Ovary (tissue), 9 donors: ENCODE measurements around the gene TET3. TPM values are rescaled to one million over a fixed set of nuclear protein-coding genes. Genes with fewer than 3 reads are reported as not detected.

ENCODE experiments used
- DNase-seq, 5 donors: peaks; one replicate each; pipeline ENCODE4 v3.0.0-alpha.2; 2019 to 2020
- H3K27ac ChIP-seq, 2 donors: fragments of 200-600 bp; one replicate each; pipeline versions ENCODE4 v1.5.1 to v1.8.0; 2019 to 2022
- H3K27me3 ChIP-seq: fragments of 200-600 bp; one replicate; pipeline ENCODE4 v1.8.0; 2022
- H3K36me3 ChIP-seq: fragments of 200-600 bp; sonication (generic); one replicate; pipeline ENCODE4 v1.5.1; 2019
- H3K4me1 ChIP-seq: one replicate; pipeline ENCODE4 v1.8.1; 2013; ENCODE audit warnings: mild to moderate bottlenecking, moderate library complexity; ENCODE audit not compliant: insufficient read depth
- H3K4me3 ChIP-seq: fragments of 200-600 bp; sonication (generic); one replicate; pipeline ENCODE4 v1.5.1; 2017
- H3K9me3 ChIP-seq, 2 donors: fragments of 200-600 bp in 1 of 2; sonication (generic) in 1 of 2; one replicate each; pipeline versions ENCODE4 v1.5.1 to v1.8.1; 2013 to 2019; ENCODE audit warnings: mild to moderate bottlenecking in 1 of 2, moderate library complexity in 1 of 2
- EP300 ChIP-seq: sonication (generic); formaldehyde crosslinking; IDR thresholded peaks from one replicate; pipeline ENCODE4 v1.6.1; 2017; ENCODE audit warnings: antibody characterized with exemption
- POLR2A ChIP-seq: fragments of 450-650 bp; IDR thresholded peaks from one replicate; pipeline ENCODE4 v1.6.1; 2017; ENCODE audit warnings: antibody characterized with exemption, mild to moderate bottlenecking, moderate library complexity
- WGBS, 3 donors: extraction: QIAGEN DNeasy Blood & Tissue Kit in 1 of 3; methylation state at CpG; one replicate each; pipeline versions ENCODE4 v1.1.5 to v1.1.7; 2013 to 2017; 5-methylcytosine and 5-hydroxymethylcytosine counted together
- intact Hi-C, 4 donors: fragments of 100-400 bp; cut with DNase I; formaldehyde crosslinking; loops; one replicate each; pipeline versions ENCODE4 v1.11.0 to v1.15.1; 2022 to 2023
- polyA plus RNA-seq, 2 donors: library from polyadenylated mRNA; stranded (reverse); fragments of 200-250 nt in 1 of 2; fragments of 350-450 nt in 1 of 2; fragmentation: Illumina TruSeq in 1 of 2; extraction: RNeasy Lipid Tissue Mini Kit (QIAGEN cat#74804) in 1 of 2; gene quantifications; one replicate each; pipeline ENCODE4 v1.2.3, GENCODE V29; 2013 to 2014
- total RNA-seq, 7 donors: library from RNA; depleted of rRNA in 2 of 7; stranded (reverse); fragments of >200 nt in 2 of 7; fragmentation: NEBNext Ultra II Directional in 3 of 7; extraction: Animal tissue kit (Norgen Biotek cat#: 25700) in 3 of 7; gene quantifications; one replicate each; pipeline versions ENCODE4 v1.1.0 to v1.2.4, GENCODE V29; 2016 to 2023
- TF ChIP-seq, protein P1 (sequence below), 3 donors: fragments of 450-650 bp in 2 of 3; fragments of 200-600 bp in 1 of 3; IDR thresholded peaks; one replicate each; pipeline versions ENCODE4 v1.5.1 to v1.8.0; 2016 to 2022; ENCODE audit warnings: antibody characterized with exemption in 3 of 3, mild to moderate bottlenecking in 1 of 3
- donor health status: DM: no; HTN: no; CAD: no; lungs with moderate emphysema.
- donor health status: DM: no; HTN: no; CAD: no.
- donor health status: Bipolar disorder and iron deficiency.
- donor health status: DM: yes; HTN: yes; CAD: no.
- donor health status: DM: no; HTN: no; CAD: no.
- donor health status: DM: yes; HTN: yes; CAD: no.

Gene TET3
- total and polyA plus RNA-seq, 9 donors, result 2.6 to 13.5 (median 6.8) TPM

DNA sequence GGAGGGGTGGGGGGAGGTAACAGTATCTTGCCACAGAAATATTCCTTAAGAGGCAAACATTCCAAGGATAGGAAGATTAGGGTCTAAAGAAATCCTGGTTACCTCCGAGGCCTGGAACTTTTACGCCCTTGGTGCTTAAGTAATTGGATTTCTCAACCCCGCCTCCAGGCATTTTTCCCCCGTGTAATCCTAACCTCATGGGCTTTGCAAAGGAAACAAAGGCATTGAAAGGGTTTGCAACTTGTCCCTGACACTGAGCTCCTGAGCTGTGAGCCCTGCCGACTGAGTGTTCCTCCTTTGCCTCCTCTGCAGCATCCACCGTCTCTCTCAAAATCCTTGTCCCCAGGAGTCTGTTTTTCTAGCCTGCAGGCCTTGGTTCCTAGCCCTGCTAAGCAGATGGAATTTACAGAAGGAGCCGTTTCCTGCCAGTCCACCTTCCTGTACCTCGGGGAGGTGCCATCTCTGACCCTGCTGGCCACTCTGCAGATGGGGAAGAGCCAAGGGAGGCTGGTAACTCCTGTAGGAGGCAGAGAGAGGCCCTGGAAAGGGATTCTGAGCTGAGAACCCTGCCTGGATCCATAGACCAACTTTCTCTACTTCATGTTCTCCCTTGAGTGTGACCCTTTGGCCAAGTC lies 24.2 kb downstream of the TET3 start:
- Histone ChIP-seq H3K4me1 (peaks cover 39% of the 10 kb centered on the region), H3K4me3 (no peak overlapping the region), H3K27me3 (no peaks in the 10 kb centered on the region), H3K9me3 (no peaks in the 10 kb centered on the region), H3K27ac (no peak overlapping the region), H3K36me3 (no peaks in the 10 kb centered on the region)
- DNase-seq, result no peak
- WGBS, 3 donors, result 29 to 42% (median 41%) methylated on average over 8 of the region's 8 CpGs
- intact Hi-C loops, result loop anchor here in 1 of 4 donors (10.0 kb wide), 1 partner anchor 184 kb away; the partner anchor contains the start of gene STAMBP
- TF ChIP-seq, protein P1, sequence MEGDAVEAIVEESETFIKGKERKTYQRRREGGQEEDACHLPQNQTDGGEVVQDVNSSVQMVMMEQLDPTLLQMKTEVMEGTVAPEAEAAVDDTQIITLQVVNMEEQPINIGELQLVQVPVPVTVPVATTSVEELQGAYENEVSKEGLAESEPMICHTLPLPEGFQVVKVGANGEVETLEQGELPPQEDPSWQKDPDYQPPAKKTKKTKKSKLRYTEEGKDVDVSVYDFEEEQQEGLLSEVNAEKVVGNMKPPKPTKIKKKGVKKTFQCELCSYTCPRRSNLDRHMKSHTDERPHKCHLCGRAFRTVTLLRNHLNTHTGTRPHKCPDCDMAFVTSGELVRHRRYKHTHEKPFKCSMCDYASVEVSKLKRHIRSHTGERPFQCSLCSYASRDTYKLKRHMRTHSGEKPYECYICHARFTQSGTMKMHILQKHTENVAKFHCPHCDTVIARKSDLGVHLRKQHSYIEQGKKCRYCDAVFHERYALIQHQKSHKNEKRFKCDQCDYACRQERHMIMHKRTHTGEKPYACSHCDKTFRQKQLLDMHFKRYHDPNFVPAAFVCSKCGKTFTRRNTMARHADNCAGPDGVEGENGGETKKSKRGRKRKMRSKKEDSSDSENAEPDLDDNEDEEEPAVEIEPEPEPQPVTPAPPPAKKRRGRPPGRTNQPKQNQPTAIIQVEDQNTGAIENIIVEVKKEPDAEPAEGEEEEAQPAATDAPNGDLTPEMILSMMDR (IDR thresholded peaks at IDR 0.05), result no peak
- TF ChIP-seq POLR2A (no peak), EP300 (no peak)

DNA sequence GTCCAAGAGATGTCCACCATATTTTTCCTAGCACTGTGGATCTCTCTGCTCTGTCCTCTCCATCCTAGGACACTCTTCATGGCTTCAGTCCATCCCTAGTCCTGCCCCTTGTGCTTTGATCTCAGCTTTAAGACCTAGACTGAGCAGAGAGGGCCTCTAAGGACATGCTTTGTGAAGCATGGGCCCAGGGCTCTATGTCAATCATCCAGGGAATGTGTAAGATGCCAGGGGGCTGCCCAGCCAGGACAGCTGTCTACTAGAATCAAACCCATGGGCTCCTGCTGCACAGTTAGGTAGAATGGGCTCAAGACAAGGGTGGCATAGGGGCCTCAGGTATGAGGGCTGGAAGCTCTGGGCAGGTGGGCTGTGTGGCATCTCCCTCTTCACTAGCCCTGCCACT lies 24.9 kb downstream of the TET3 start:
- DNase-seq, result no peak
- H3K4me1 ChIP-seq, result peaks cover 32% of the 10 kb centered on the region
- intact Hi-C loops, result loop anchor here in 1 of 4 donors (10.0 kb wide), 1 partner anchor 185 kb away; the partner anchor contains the start of gene STAMBP
- TF ChIP-seq EP300 (no peak), POLR2A (no peak)
- TF ChIP-seq, protein P1 (IDR thresholded peaks at IDR 0.05), result no peak
- H3K9me3 ChIP-seq, result no peaks in the 10 kb centered on the region
- H3K27ac ChIP-seq, result no peak overlapping the region
- H3K36me3 ChIP-seq, result no peaks in the 10 kb centered on the region
- no peaks in the 10 kb centered on the region for H3K27me3 ChIP-seq
- no peak overlapping the region for H3K4me3 ChIP-seq

DNA sequence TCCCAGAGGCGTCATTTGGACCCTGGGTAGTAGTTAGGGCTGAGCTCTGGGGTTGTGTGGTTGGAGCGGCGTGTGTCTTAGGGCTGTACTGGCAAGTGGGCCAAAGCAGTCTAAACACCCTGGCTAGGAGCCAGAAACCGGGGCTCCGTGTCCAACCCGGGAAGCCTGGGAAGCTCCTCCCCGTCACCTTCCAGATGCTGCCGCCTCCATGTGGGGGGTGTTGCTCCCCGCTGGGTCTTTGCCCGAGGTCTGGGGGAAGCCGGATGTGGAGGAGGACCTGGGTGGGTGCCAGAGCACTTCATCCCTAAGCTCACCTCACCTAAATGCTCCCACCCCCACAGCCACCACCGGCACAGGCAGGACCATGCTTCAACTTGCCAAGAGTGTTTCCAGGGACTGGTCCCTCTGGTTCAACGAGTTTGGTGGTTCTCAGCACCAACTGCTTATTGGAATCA lies 25.4 kb downstream of the TET3 start:
- TF ChIP-seq POLR2A, result no peak
- TF ChIP-seq, protein P1 (IDR thresholded peaks at IDR 0.05), result no peak
- no peak for TF ChIP-seq EP300
- Histone ChIP-seq H3K27ac (no peak overlapping the region), H3K36me3 (no peaks in the 10 kb centered on the region), H3K4me3 (no peak overlapping the region), H3K4me1 (peaks cover 30% of the 10 kb centered on the region), H3K9me3 (no peaks in the 10 kb centered on the region), H3K27me3 (no peaks in the 10 kb centered on the region)
- WGBS, 3 donors, result 15 to 24% (median 20%) methylated on average over 13 of the region's 13 CpGs
- DNase-seq, result peak in 4 of 5 donors; percentile 36 to 72 (median 56)
- intact Hi-C loops, result no loop called here

DNA sequence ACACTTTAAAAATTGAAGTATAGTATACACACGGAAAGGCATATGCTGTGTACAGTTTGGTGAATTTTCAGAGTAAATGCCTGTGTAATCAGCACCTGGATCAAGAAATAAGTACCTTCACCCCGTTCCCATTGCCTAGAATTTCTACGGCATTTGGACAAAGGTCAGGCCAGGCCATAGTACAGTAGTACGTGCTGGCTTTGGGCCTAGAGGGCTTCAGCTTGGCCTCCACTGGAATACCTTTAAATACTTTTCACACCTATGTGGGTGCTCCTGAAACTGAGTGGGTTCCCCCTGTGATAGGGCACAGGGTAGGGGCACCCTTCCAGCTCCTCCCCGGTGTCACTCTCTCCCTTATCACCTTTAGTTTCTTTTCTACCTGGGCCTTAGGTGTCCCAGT lies 26.5 kb downstream of the TET3 start:
- no peaks in the 10 kb centered on the region for H3K27me3 ChIP-seq
- no peak overlapping the region for H3K27ac ChIP-seq
- H3K9me3 ChIP-seq, result no peaks in the 10 kb centered on the region
- H3K4me3 ChIP-seq, result no peak overlapping the region
- intact Hi-C loops, result no loop called here
- H3K4me1 ChIP-seq, result peaks cover 21% of the 10 kb centered on the region
- no peaks in the 10 kb centered on the region for H3K36me3 ChIP-seq
- TF ChIP-seq EP300, result no peak
- no peak for TF ChIP-seq POLR2A
- TF ChIP-seq, protein P1 (IDR thresholded peaks at IDR 0.05), result no peak
- 89 to 93% (median 91%) methylated on average over 5 of the region's 5 CpGs for WGBS, 3 donors
- no peak for DNase-seq
